GM23338 (cell line): Measurements from ENCODE around the gene AGER. TPM values are rescaled to one million over a fixed set of nuclear protein-coding genes. Genes with fewer than 3 reads are reported as not detected.

Experiments
- ATAC-seq: fragments of 200-7000 bp; cut with Tn5 transposase; 3 replicates; pipeline ENCODE4 v1.9.1; 2020
- DNase-seq: peaks from one replicate; pipeline ENCODE4 v3.0.0-alpha.2; 2015; ENCODE audit warnings: low spot score
- H2AFZ ChIP-seq: fragments of 200-600 bp; sonication (generic); 2 replicates; pipeline ENCODE4 v1.8.0; 2016; ENCODE audit warnings: antibody characterized with exemption, mild to moderate bottlenecking, moderate library complexity
- H3F3A ChIP-seq: fragments of 200-600 bp; sonication (generic); replicated peaks from 2 replicates; pipeline ENCODE4 v1.8.0; 2017; ENCODE audit warnings: antibody characterized with exemption, mixed run types, low read depth
- H3K27ac ChIP-seq: fragments of 200-600 bp; sonication (generic); 2 replicates; pipeline ENCODE4 v1.6.1; 2016; ENCODE audit warnings: low read depth
- H3K27me3 ChIP-seq: fragments of 200-600 bp; sonication (generic); 2 replicates; pipeline ENCODE4 v1.8.0; 2016; ENCODE audit warnings: mild to moderate bottlenecking, mixed run types, moderate library complexity; ENCODE audit not compliant: insufficient read depth
- H3K36me3 ChIP-seq: fragments of 200-600 bp; sonication (generic); 2 replicates; pipeline ENCODE4 v1.8.0; 2016; ENCODE audit warnings: mild to moderate bottlenecking; ENCODE audit not compliant: insufficient read depth
- H3K4me1 ChIP-seq: fragments of 200-600 bp; sonication (generic); 2 replicates; pipeline ENCODE4 v1.8.0; 2016; ENCODE audit warnings: mild to moderate bottlenecking, moderate library complexity; ENCODE audit not compliant: insufficient read depth
- H3K4me2 ChIP-seq: fragments of 200-600 bp; sonication (generic); 2 replicates; pipeline ENCODE4 v1.7.1; 2017; ENCODE audit warnings: mixed run types
- H3K4me3 ChIP-seq: fragments of 200-600 bp; sonication (generic); 2 replicates; pipeline ENCODE4 v1.6.1; 2016; ENCODE audit warnings: mixed run types
- H3K79me2 ChIP-seq: fragments of 200-600 bp; sonication (generic); replicated peaks from 2 replicates; pipeline ENCODE4 v1.8.0; 2017; ENCODE audit warnings: mild to moderate bottlenecking; ENCODE audit not compliant: insufficient read depth
- H3K9me2 ChIP-seq: fragments of 200-600 bp; sonication (generic); 2 replicates; pipeline ENCODE4 v1.8.0; 2017; ENCODE audit not compliant: insufficient read depth
- H4K20me1 ChIP-seq: fragments of 200-600 bp; sonication (generic); replicated peaks from 2 replicates; pipeline ENCODE4 v1.8.0; 2017; ENCODE audit warnings: mild to moderate bottlenecking; ENCODE audit not compliant: insufficient read depth
- H3K27ac Mint-ChIP-seq: 2 replicates; pipeline ENCODE4 v1.8.0; 2020; ENCODE audit warnings: inconsistent platforms, mild to moderate bottlenecking, moderate library complexity, mixed read lengths
- H3K27me3 Mint-ChIP-seq: 3 replicates; pipeline ENCODE4 v1.8.0; 2022; ENCODE audit warnings: low read depth, mild to moderate bottlenecking, moderate library complexity, mixed read lengths, inconsistent platforms; ENCODE audit not compliant: insufficient read depth, poor library complexity
- H3K36me3 Mint-ChIP-seq: 3 replicates; pipeline ENCODE4 v1.8.0; 2021; ENCODE audit warnings: low read depth, mild to moderate bottlenecking, inconsistent platforms, moderate library complexity, mixed read lengths
- H3K4me1 Mint-ChIP-seq: 3 replicates; pipeline ENCODE4 v1.8.0; 2020; ENCODE audit warnings: mild to moderate bottlenecking, inconsistent platforms, mixed read lengths
- H3K4me3 Mint-ChIP-seq: 3 replicates; pipeline ENCODE4 v1.8.0; 2021; ENCODE audit warnings: moderate library complexity, mild to moderate bottlenecking, inconsistent platforms, mixed read lengths
- H3K9me3 Mint-ChIP-seq: 3 replicates; pipeline ENCODE4 v1.8.0; 2020; ENCODE audit warnings: moderate library complexity, mild to moderate bottlenecking, inconsistent platforms, mixed read lengths
- CREB1 ChIP-seq: fragments of 250-450 bp; sonication (Bioruptor Pico); IDR thresholded peaks from 2 replicates; pipeline ENCODE4 v1.5.0; 2020; ENCODE audit warnings: low read depth, mild to moderate bottlenecking, moderate library complexity
- EZH2 ChIP-seq: fragments of 200-600 bp; sonication (generic); IDR thresholded peaks from one replicate; pipeline ENCODE4 v1.8.0; 2017; ENCODE audit warnings: antibody characterized with exemption, mild to moderate bottlenecking, low read depth; ENCODE audit not compliant: unreplicated experiment
- EZH2phosphoT487 ChIP-seq: fragments of 200-600 bp; sonication (generic); IDR thresholded peaks from one replicate; pipeline ENCODE4 v1.8.1; 2018; ENCODE audit warnings: antibody characterized with exemption; ENCODE audit not compliant: unreplicated experiment
- JUNB ChIP-seq: IDR thresholded peaks from one replicate; pipeline ENCODE4 v1.6.1; 2016; ENCODE audit warnings: antibody characterized with exemption; ENCODE audit not compliant: unreplicated experiment
- NANOG ChIP-seq: IDR thresholded peaks from 2 replicates; pipeline ENCODE4 v1.6.1; 2016; ENCODE audit warnings: antibody characterized with exemption, borderline replicate concordance
- POLR2AphosphoS5 ChIP-seq: IDR thresholded peaks from 2 replicates; pipeline ENCODE4 v1.6.1; 2016; ENCODE audit warnings: antibody characterized with exemption, low read depth
- STAT1 ChIP-seq: IDR thresholded peaks from one replicate; pipeline ENCODE4 v1.6.1; 2016; ENCODE audit warnings: antibody characterized with exemption; ENCODE audit not compliant: unreplicated experiment
- ZNF114 ChIP-seq: fragments of 250-450 bp; sonication (Bioruptor Pico); IDR thresholded peaks from 2 replicates; pipeline ENCODE4 v1.5.0; 2020; ENCODE audit warnings: mild to moderate bottlenecking, moderate library complexity
- ZNF331 ChIP-seq: fragments of 250-450 bp; sonication (Bioruptor Pico); IDR thresholded peaks from 2 replicates; pipeline ENCODE4 v1.5.0; 2020; ENCODE audit warnings: low read depth, mild to moderate bottlenecking, moderate library complexity
- polyA plus RNA-seq: library from polyadenylated mRNA; unstranded; fragments of >200 nt; fragmentation: Nextera tagmentation; extraction: Ambion mirVana; gene quantifications from 2 replicates; pipeline ENCODE4 v1.2.1, GENCODE V29; 2016
- total RNA-seq: library from RNA; depleted of rRNA; stranded (reverse); fragments of >200 nt; shearing (Covaris generic); gene quantifications from 2 replicates; pipeline ENCODE4 v1.2.3, GENCODE V29; 2014
- TF ChIP-seq, protein P1 (sequence below): IDR thresholded peaks from one replicate; pipeline ENCODE4 v1.6.1; 2018; ENCODE audit warnings: antibody characterized with exemption; ENCODE audit not compliant: unreplicated experiment
- TF ChIP-seq, protein P2 (sequence below): fragments of 250-450 bp; sonication (Bioruptor Pico); IDR thresholded peaks from 2 replicates; pipeline ENCODE4 v1.5.0; 2020; ENCODE audit warnings: mild to moderate bottlenecking, moderate library complexity
- TF ChIP-seq, protein P3 (sequence below): IDR thresholded peaks from 2 replicates; pipeline ENCODE4 v1.6.1; 2016; ENCODE audit warnings: antibody characterized with exemption
- TF ChIP-seq, protein P4 (sequence below), 2 experiments: fragments of 200-600 bp in 1 of 2; sonication (generic) in 1 of 2; conservative IDR thresholded peaks; 2 replicates each; pipeline versions ENCODE4 v1.5.1 to v1.6.1; 2016 to 2017; ENCODE audit warnings: antibody characterized with exemption in 2 of 2, low read depth in 2 of 2, mild to moderate bottlenecking in 2 of 2, moderate library complexity in 1 of 2

Gene AGER
- total and polyA plus RNA-seq, 2 experiments from 2014 or later, result 2.3 to 3.4 TPM

DNA sequence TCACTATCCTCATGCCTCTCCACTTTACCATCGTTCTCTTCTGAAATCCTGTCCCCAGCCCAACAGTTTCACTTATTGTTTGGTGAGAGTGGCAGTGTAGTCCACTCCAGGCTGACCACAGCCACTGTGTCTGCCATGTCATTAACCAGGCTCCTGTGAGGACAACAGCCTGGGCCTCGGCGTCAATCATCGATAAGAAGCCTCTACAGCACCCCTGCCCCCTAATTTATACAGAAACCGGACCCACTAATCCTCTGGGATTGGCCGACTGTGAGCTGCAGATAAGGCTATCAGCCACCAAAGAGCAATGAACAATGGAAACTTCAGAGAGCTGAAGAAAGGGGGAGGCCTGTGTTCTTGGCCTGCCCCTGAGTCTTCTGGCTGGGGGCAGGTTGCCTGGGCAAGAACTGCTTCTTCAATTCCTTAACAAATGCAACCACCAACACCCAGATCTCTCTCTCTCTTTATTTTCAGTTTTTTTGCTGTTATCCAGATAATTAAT is 16.2 kb downstream of the AGER start:
- H3K27ac ChIP-seq, result peak overlapping the region; percentile 87; the same call in 1 of the 2 replicates
- H3K36me3 ChIP-seq, result no peaks in the 10 kb centered on the region; the same call in 1 of the 2 replicates
- no peaks in the 10 kb centered on the region for H3K27me3 ChIP-seq
- Mint-ChIP-seq H3K4me1 (peaks cover 19% of the 10 kb centered on the region), H3K27me3 (peaks cover 10% of the 10 kb centered on the region), H3K27ac (peak overlapping the region; percentile 26; the same call in 1 of the 2 replicates), H3K36me3 (peaks cover 63% of the 10 kb centered on the region), H3K4me3 (no peak overlapping the region; the same call in 2 of the 3 replicates), H3K9me3 (no peaks in the 10 kb centered on the region)
- H2AFZ ChIP-seq, result no peak overlapping the region
- no peak for ATAC-seq
- H3K4me2 ChIP-seq, result peak overlapping the region; percentile 89
- TF ChIP-seq, protein P1, sequence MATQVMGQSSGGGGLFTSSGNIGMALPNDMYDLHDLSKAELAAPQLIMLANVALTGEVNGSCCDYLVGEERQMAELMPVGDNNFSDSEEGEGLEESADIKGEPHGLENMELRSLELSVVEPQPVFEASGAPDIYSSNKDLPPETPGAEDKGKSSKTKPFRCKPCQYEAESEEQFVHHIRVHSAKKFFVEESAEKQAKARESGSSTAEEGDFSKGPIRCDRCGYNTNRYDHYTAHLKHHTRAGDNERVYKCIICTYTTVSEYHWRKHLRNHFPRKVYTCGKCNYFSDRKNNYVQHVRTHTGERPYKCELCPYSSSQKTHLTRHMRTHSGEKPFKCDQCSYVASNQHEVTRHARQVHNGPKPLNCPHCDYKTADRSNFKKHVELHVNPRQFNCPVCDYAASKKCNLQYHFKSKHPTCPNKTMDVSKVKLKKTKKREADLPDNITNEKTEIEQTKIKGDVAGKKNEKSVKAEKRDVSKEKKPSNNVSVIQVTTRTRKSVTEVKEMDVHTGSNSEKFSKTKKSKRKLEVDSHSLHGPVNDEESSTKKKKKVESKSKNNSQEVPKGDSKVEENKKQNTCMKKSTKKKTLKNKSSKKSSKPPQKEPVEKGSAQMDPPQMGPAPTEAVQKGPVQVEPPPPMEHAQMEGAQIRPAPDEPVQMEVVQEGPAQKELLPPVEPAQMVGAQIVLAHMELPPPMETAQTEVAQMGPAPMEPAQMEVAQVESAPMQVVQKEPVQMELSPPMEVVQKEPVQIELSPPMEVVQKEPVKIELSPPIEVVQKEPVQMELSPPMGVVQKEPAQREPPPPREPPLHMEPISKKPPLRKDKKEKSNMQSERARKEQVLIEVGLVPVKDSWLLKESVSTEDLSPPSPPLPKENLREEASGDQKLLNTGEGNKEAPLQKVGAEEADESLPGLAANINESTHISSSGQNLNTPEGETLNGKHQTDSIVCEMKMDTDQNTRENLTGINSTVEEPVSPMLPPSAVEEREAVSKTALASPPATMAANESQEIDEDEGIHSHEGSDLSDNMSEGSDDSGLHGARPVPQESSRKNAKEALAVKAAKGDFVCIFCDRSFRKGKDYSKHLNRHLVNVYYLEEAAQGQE, result no peak
- TF ChIP-seq, protein P2, sequence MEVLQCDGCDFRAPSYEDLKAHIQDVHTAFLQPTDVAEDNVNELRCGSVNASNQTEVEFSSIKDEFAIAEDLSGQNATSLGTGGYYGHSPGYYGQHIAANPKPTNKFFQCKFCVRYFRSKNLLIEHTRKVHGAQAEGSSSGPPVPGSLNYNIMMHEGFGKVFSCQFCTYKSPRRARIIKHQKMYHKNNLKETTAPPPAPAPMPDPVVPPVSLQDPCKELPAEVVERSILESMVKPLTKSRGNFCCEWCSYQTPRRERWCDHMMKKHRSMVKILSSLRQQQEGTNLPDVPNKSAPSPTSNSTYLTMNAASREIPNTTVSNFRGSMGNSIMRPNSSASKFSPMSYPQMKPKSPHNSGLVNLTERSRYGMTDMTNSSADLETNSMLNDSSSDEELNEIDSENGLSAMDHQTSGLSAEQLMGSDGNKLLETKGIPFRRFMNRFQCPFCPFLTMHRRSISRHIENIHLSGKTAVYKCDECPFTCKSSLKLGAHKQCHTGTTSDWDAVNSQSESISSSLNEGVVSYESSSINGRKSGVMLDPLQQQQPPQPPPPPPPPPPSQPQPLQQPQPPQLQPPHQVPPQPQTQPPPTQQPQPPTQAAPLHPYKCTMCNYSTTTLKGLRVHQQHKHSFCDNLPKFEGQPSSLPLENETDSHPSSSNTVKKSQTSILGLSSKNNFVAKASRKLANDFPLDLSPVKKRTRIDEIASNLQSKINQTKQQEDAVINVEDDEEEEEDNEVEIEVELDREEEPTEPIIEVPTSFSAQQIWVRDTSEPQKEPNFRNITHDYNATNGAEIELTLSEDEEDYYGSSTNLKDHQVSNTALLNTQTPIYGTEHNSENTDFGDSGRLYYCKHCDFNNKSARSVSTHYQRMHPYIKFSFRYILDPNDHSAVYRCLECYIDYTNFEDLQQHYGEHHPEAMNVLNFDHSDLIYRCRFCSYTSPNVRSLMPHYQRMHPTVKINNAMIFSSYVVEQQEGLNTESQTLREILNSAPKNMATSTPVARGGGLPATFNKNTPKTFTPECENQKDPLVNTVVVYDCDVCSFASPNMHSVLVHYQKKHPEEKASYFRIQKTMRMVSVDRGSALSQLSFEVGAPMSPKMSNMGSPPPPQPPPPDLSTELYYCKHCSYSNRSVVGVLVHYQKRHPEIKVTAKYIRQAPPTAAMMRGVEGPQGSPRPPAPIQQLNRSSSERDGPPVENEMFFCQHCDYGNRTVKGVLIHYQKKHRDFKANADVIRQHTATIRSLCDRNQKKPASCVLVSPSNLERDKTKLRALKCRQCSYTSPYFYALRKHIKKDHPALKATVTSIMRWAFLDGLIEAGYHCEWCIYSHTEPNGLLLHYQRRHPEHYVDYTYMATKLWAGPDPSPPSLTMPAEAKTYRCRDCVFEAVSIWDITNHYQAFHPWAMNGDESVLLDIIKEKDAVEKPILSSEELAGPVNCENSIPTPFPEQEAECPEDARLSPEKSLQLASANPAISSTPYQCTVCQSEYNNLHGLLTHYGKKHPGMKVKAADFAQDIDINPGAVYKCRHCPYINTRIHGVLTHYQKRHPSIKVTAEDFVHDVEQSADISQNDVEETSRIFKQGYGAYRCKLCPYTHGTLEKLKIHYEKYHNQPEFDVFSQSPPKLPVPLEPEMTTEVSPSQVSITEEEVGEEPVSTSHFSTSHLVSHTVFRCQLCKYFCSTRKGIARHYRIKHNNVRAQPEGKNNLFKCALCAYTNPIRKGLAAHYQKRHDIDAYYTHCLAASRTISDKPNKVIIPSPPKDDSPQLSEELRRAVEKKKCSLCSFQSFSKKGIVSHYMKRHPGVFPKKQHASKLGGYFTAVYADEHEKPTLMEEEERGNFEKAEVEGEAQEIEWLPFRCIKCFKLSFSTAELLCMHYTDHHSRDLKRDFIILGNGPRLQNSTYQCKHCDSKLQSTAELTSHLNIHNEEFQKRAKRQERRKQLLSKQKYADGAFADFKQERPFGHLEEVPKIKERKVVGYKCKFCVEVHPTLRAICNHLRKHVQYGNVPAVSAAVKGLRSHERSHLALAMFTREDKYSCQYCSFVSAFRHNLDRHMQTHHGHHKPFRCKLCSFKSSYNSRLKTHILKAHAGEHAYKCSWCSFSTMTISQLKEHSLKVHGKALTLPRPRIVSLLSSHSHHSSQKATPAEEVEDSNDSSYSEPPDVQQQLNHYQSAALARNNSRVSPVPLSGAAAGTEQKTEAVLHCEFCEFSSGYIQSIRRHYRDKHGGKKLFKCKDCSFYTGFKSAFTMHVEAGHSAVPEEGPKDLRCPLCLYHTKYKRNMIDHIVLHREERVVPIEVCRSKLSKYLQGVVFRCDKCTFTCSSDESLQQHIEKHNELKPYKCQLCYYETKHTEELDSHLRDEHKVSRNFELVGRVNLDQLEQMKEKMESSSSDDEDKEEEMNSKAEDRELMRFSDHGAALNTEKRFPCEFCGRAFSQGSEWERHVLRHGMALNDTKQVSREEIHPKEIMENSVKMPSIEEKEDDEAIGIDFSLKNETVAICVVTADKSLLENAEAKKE (CRISPR knock-in tag), result no peak
- no peak for TF ChIP-seq EZH2
- no peak for TF ChIP-seq ZNF331
- no peak for TF ChIP-seq NANOG
- TF ChIP-seq POLR2AphosphoS5, result no peak
- TF ChIP-seq, protein P3, sequence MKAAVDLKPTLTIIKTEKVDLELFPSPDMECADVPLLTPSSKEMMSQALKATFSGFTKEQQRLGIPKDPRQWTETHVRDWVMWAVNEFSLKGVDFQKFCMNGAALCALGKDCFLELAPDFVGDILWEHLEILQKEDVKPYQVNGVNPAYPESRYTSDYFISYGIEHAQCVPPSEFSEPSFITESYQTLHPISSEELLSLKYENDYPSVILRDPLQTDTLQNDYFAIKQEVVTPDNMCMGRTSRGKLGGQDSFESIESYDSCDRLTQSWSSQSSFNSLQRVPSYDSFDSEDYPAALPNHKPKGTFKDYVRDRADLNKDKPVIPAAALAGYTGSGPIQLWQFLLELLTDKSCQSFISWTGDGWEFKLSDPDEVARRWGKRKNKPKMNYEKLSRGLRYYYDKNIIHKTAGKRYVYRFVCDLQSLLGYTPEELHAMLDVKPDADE, result no peak
- no peak for TF ChIP-seq ZNF114
- TF ChIP-seq STAT1, result no peak
- no peak for TF ChIP-seq JUNB
- TF ChIP-seq CREB1 (CRISPR knock-in tag), result no peak
- no peak for TF ChIP-seq EZH2phosphoT487
- TF ChIP-seq, protein P4, sequence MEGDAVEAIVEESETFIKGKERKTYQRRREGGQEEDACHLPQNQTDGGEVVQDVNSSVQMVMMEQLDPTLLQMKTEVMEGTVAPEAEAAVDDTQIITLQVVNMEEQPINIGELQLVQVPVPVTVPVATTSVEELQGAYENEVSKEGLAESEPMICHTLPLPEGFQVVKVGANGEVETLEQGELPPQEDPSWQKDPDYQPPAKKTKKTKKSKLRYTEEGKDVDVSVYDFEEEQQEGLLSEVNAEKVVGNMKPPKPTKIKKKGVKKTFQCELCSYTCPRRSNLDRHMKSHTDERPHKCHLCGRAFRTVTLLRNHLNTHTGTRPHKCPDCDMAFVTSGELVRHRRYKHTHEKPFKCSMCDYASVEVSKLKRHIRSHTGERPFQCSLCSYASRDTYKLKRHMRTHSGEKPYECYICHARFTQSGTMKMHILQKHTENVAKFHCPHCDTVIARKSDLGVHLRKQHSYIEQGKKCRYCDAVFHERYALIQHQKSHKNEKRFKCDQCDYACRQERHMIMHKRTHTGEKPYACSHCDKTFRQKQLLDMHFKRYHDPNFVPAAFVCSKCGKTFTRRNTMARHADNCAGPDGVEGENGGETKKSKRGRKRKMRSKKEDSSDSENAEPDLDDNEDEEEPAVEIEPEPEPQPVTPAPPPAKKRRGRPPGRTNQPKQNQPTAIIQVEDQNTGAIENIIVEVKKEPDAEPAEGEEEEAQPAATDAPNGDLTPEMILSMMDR (conservative IDR thresholded peaks at IDR 0.05; ENCODE audit: low read depth in 2 of 2), result no peak
- peaks cover 12% of the 10 kb centered on the region for H3K79me2 ChIP-seq
- H3K9me2 ChIP-seq, result no peaks in the 10 kb centered on the region
- H3F3A ChIP-seq, result peaks cover 12% of the 10 kb centered on the region
- H4K20me1 ChIP-seq, result peaks cover 14% of the 10 kb centered on the region; the same call in 1 of the 2 replicates
- H3K4me3 ChIP-seq, result peak overlapping the region; percentile 64; the same call in 1 of the 2 replicates
- peaks cover 12% of the 10 kb centered on the region for H3K4me1 ChIP-seq
- DNase-seq, result no peak
